ENCODE data around the gene IGF1R. TPM values are rescaled to one million over a fixed set of nuclear protein-coding genes. Genes with fewer than 3 reads are reported as not detected.
A peak's percentile ranks its signal among the peaks of the same experiment; 100 is the strongest.

The IGF1R gene
- total RNA-seq, 5 donors from 2014 or later (not counting 1 experiment from before 2014, with no cell fraction given) = 40.3 to 97.2 (median 79.4) TPM

GRCh38 chr15:98689431-98689861 lies 41.1 kb downstream of the IGF1R start:
- Mint-ChIP-seq H3K27ac (no peak overlapping the region), H3K4me1 (peaks cover 55 to 79% (median 63%) of the 10 kb centered on the region in 3 donors), H3K36me3 (no peaks in the 10 kb centered on the region), H3K9me3 (no peaks in the 10 kb centered on the region), H3K4me3 (no peak overlapping the region), H3K27me3 (peaks cover 0 to 3% of the 10 kb centered on the region in 2 donors)
- POLR2A ChIA-PET = no interaction called here
- no peak overlapping the region for H3K4me3 ChIP-seq (ENCODE audit: control insufficient read depth in 1 of 2, extremely low read depth in 1 of 2, low read length in 1 of 2)
- H3K27me3 ChIP-seq (replicated peaks in 1 of 2; ENCODE audit: control insufficient read depth in 2 of 2, extremely low read depth in 1 of 2, insufficient read depth in 2 of 2, low read length in 1 of 2) = peaks cover 0 to 8% of the 10 kb centered on the region in 2 experiments
- CTCF ChIA-PET = interaction anchor here in 1 of 2 donors (1.1 kb wide), 1 partner anchor 9 kb away, joined by 7 read pairs; no protein-coding TSS in a partner anchor
- 95% methylated on average over 4 of the region's 5 CpGs for WGBS (ENCODE audit: insufficient coverage)
- no peak overlapping the region for H3K27ac ChIP-seq (ENCODE audit: low read length)
- peaks cover 5 to 19% of the 10 kb centered on the region in 2 experiments for H3K4me1 ChIP-seq (ENCODE audit: control insufficient read depth in 1 of 2, extremely low read depth in 1 of 2, insufficient read depth in 2 of 2, low read length in 2 of 2)
- ATAC-seq (replicated peaks in 1 of 4) = no peak
- no peaks in the 10 kb centered on the region for H3K36me3 ChIP-seq (ENCODE audit: control insufficient read depth in 2 of 2, extremely low read depth in 1 of 2, insufficient read depth in 1 of 2, low read length in 1 of 2)
- no peak for DNase-seq
- H3K9me3 ChIP-seq = no peaks in the 10 kb centered on the region

- no peaks in the 10 kb centered on the region for H3K9me3 Mint-ChIP-seq
- no peak for ATAC-seq (replicated peaks in 1 of 4)
These were observed 42.1 kb downstream of the IGF1R start for GRCh38 chr15:98690272-98690950.

GRCh38 chr15:98692213-98692612 lies 43.9 kb downstream of the IGF1R start:
- ATAC-seq (replicated peaks in 1 of 4) (no peak), DNase-seq (no peak)
- H3K27ac Mint-ChIP-seq = no peak overlapping the region
- no peaks in the 10 kb centered on the region for H3K9me3 Mint-ChIP-seq
- no peaks in the 10 kb centered on the region for H3K36me3 Mint-ChIP-seq
- H3K36me3 ChIP-seq (ENCODE audit: control insufficient read depth in 2 of 2, extremely low read depth in 1 of 2, insufficient read depth in 1 of 2, low read length in 1 of 2) = no peaks in the 10 kb centered on the region
- H3K4me1 Mint-ChIP-seq = peaks cover 58 to 82% (median 72%) of the 10 kb centered on the region in 3 donors
- 90% methylated on average over 2 of the region's 2 CpGs for WGBS (ENCODE audit: insufficient coverage)
- peaks cover 5 to 21% of the 10 kb centered on the region in 2 experiments for H3K4me1 ChIP-seq (ENCODE audit: control insufficient read depth in 1 of 2, extremely low read depth in 1 of 2, insufficient read depth in 2 of 2, low read length in 2 of 2)
- H3K9me3 ChIP-seq = no peaks in the 10 kb centered on the region
- peaks cover 0 to 8% of the 10 kb centered on the region in 2 experiments for H3K27me3 ChIP-seq (replicated peaks in 1 of 2; ENCODE audit: control insufficient read depth in 2 of 2, extremely low read depth in 1 of 2, insufficient read depth in 2 of 2, low read length in 1 of 2)
- ChIA-PET CTCF (interaction anchor here in 1 of 2 donors (1.0 kb wide), 1 partner anchor 181 kb away, joined by 3 read pairs; no protein-coding TSS in a partner anchor), POLR2A (no interaction called here)
- no peak overlapping the region for H3K27ac ChIP-seq (ENCODE audit: low read length)
- no peak overlapping the region for H3K4me3 ChIP-seq (ENCODE audit: control insufficient read depth in 1 of 2, extremely low read depth in 1 of 2, low read length in 1 of 2)
- H3K27me3 Mint-ChIP-seq = peaks cover 0 to 1% of the 10 kb centered on the region in 2 donors
- no peak overlapping the region for H3K4me3 Mint-ChIP-seq

More at GRCh38 chr15:98690272-98690950, 42.1 kb downstream of the IGF1R start:
- H3K4me1 ChIP-seq (ENCODE audit: control insufficient read depth in 1 of 2, extremely low read depth in 1 of 2, insufficient read depth in 2 of 2, low read length in 2 of 2) = peaks cover 5 to 20% of the 10 kb centered on the region in 2 experiments
- no peak overlapping the region for H3K27ac ChIP-seq (ENCODE audit: low read length)
- H3K9me3 ChIP-seq = no peaks in the 10 kb centered on the region
- Mint-ChIP-seq H3K36me3 (no peaks in the 10 kb centered on the region), H3K27ac (no peak overlapping the region), H3K4me3 (no peak overlapping the region), H3K27me3 (peaks cover 0 to 3% of the 10 kb centered on the region in 2 donors), H3K4me1 (peaks cover 56 to 80% (median 67%) of the 10 kb centered on the region in 3 donors)
- ChIA-PET CTCF (interaction anchor here in 1 of 2 donors (1.1 kb wide), 1 partner anchor 8 kb away, joined by 7 read pairs; no protein-coding TSS in a partner anchor), POLR2A (no interaction called here)
- DNase-seq = no peak
- WGBS (ENCODE audit: insufficient coverage) = 100% methylated on average over 1 of the region's 6 CpGs
- H3K4me3 ChIP-seq (ENCODE audit: control insufficient read depth in 1 of 2, extremely low read depth in 1 of 2, low read length in 1 of 2) = no peak overlapping the region
- no peaks in the 10 kb centered on the region for H3K36me3 ChIP-seq (ENCODE audit: control insufficient read depth in 2 of 2, extremely low read depth in 1 of 2, insufficient read depth in 1 of 2, low read length in 1 of 2)
- peaks cover 0 to 8% of the 10 kb centered on the region in 2 experiments for H3K27me3 ChIP-seq (replicated peaks in 1 of 2; ENCODE audit: control insufficient read depth in 2 of 2, extremely low read depth in 1 of 2, insufficient read depth in 2 of 2, low read length in 1 of 2)

- Mint-ChIP-seq H3K4me1 (peaks cover 60 to 82% (median 75%) of the 10 kb centered on the region in 3 donors), H3K36me3 (no peaks in the 10 kb centered on the region), H3K27me3 (no peaks in the 10 kb centered on the region), H3K27ac (no peak overlapping the region), H3K9me3 (no peaks in the 10 kb centered on the region), H3K4me3 (no peak overlapping the region)
- H3K27me3 ChIP-seq (replicated peaks in 1 of 2; ENCODE audit: control insufficient read depth in 2 of 2, extremely low read depth in 1 of 2, insufficient read depth in 2 of 2, low read length in 1 of 2) = peaks cover 0 to 4% of the 10 kb centered on the region in 2 experiments
- ChIA-PET CTCF (no interaction called here), POLR2A (no interaction called here)
- no peak overlapping the region for H3K4me3 ChIP-seq (ENCODE audit: control insufficient read depth in 1 of 2, extremely low read depth in 1 of 2, low read length in 1 of 2)
- DNase-seq = no peak
- no peaks in the 10 kb centered on the region for H3K36me3 ChIP-seq (ENCODE audit: control insufficient read depth in 2 of 2, extremely low read depth in 1 of 2, insufficient read depth in 1 of 2, low read length in 1 of 2)
- WGBS (ENCODE audit: insufficient coverage) = 60% methylated on average over 1 of the region's 6 CpGs
- peaks cover 9 to 27% of the 10 kb centered on the region in 2 experiments for H3K4me1 ChIP-seq (ENCODE audit: control insufficient read depth in 1 of 2, extremely low read depth in 1 of 2, insufficient read depth in 2 of 2, low read length in 2 of 2)
- no peak overlapping the region for H3K27ac ChIP-seq (ENCODE audit: low read length)
- no peaks in the 10 kb centered on the region for H3K9me3 ChIP-seq
- ATAC-seq (replicated peaks in 1 of 4) = no peak
These were observed 45.8 kb downstream of the IGF1R start for GRCh38 chr15:98694161-98694560.

- no peak overlapping the region for H3K4me3 ChIP-seq (ENCODE audit: control insufficient read depth in 1 of 2, extremely low read depth in 1 of 2, low read length in 1 of 2)
- no peaks in the 10 kb centered on the region for H3K9me3 ChIP-seq
- Mint-ChIP-seq H3K9me3 (no peaks in the 10 kb centered on the region), H3K36me3 (no peaks in the 10 kb centered on the region), H3K4me1 (peaks cover 74 to 92% (median 74%) of the 10 kb centered on the region in 3 donors), H3K4me3 (peak overlapping the region in 1 of 3 donors; percentile 32), H3K27ac (peak overlapping the region in 1 of 2 donors; percentile 20), H3K27me3 (no peaks in the 10 kb centered on the region)
- 63% methylated on average over 2 of the region's 2 CpGs for WGBS (ENCODE audit: insufficient coverage)
- peaks cover 0 to 4% of the 10 kb centered on the region in 2 experiments for H3K27me3 ChIP-seq (replicated peaks in 1 of 2; ENCODE audit: control insufficient read depth in 2 of 2, extremely low read depth in 1 of 2, insufficient read depth in 2 of 2, low read length in 1 of 2)
- POLR2A ChIA-PET = no interaction called here
- DNase-seq (no peak), ATAC-seq (replicated peaks in 1 of 4) (no peak)
- no peak overlapping the region for H3K27ac ChIP-seq (ENCODE audit: low read length)
- CTCF ChIA-PET = interaction anchor here in 1 of 2 donors (0.8 kb wide), 1 partner anchor 9 kb away, joined by 7 read pairs; no protein-coding TSS in a partner anchor
- H3K36me3 ChIP-seq (ENCODE audit: control insufficient read depth in 2 of 2, extremely low read depth in 1 of 2, insufficient read depth in 1 of 2, low read length in 1 of 2) = no peaks in the 10 kb centered on the region
- peaks cover 25 to 42% of the 10 kb centered on the region in 2 experiments for H3K4me1 ChIP-seq (ENCODE audit: control insufficient read depth in 1 of 2, extremely low read depth in 1 of 2, insufficient read depth in 2 of 2, low read length in 2 of 2)
These were observed 50.5 kb downstream of the IGF1R start for GRCh38 chr15:98698792-98699191.

DNA sequence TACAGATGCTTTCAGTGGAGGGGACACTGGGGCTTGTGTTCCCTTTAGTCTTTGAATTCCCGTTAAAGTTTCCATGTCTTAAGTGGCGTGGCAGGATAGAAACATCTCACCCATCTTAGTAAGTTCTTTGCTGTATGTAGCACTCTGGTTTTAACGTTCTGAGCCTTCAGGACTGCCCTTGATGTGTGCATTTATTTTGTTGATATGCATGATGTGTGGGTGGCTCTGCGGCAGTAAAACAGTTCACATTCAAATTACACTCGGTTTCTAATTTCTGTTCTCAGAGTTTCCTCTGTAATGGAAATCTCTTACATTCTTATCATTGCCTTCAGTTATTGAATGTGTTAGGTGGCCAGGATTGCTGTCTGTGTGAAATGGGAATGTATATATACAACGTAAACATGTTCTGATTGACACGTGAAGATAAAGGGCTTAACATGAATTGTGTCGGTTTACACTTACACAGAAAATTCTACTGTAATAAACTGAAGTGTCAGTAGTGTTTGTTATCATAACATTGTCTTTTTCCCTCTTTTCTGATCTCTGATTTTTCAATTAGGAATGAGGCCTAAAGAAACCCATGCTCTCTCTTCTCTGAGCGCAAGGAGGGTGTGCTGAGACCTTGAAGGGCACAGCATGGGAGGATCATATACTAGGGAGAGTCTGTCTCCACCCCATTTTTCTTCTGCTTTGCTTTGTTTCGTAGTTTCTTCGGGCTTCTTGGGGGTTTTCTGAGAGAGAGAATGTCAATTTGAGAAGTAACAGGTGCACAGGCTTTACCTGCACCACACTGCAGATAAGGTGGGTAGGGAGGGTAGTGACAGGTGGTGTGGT lies 51.5 kb downstream of the IGF1R start:
- H3K4me1 Mint-ChIP-seq = peaks cover 64 to 83% (median 66%) of the 10 kb centered on the region in 3 donors
- H3K4me3 ChIP-seq (ENCODE audit: control insufficient read depth in 1 of 2, extremely low read depth in 1 of 2, low read length in 1 of 2) = no peak overlapping the region
- no peaks in the 10 kb centered on the region for H3K27me3 ChIP-seq (replicated peaks in 1 of 2; ENCODE audit: control insufficient read depth in 2 of 2, extremely low read depth in 1 of 2, insufficient read depth in 2 of 2, low read length in 1 of 2)
- peak overlapping the region in 1 of 2 donors; percentile 36 for H3K27ac Mint-ChIP-seq
- H3K4me1 ChIP-seq (ENCODE audit: control insufficient read depth in 1 of 2, extremely low read depth in 1 of 2, insufficient read depth in 2 of 2, low read length in 2 of 2) = peaks cover 25 to 43% of the 10 kb centered on the region in 2 experiments
- no peak overlapping the region for H3K27ac ChIP-seq (ENCODE audit: low read length)
- H3K9me3 ChIP-seq = no peaks in the 10 kb centered on the region
- peak overlapping the region in 1 of 3 donors; percentile 32 for H3K4me3 Mint-ChIP-seq
- ChIA-PET POLR2A (no interaction called here), CTCF (no interaction called here)
- ATAC-seq (replicated peaks in 1 of 4) (peak in 2 of 4 experiments; percentile 17 to 52), DNase-seq (no peak)
- no peaks in the 10 kb centered on the region for H3K36me3 ChIP-seq (ENCODE audit: control insufficient read depth in 2 of 2, extremely low read depth in 1 of 2, insufficient read depth in 1 of 2, low read length in 1 of 2)
- no peaks in the 10 kb centered on the region for H3K36me3 Mint-ChIP-seq
- no peaks in the 10 kb centered on the region for H3K27me3 Mint-ChIP-seq
- 43% methylated on average over 2 of the region's 11 CpGs for whole genome bisulfite sequencing (ENCODE audit: insufficient coverage)
- no peaks in the 10 kb centered on the region for H3K9me3 Mint-ChIP-seq
